Amygdala (tissue), 56 donors: Measurements from ENCODE around the gene C1QB.
"Not testable (repeated sequence)": the region's sequence is repeated elsewhere in the genome, so short reads cannot be mapped to it uniquely, and the experiment has no call there.

ENCODE experiments used
- DNase-seq, 56 donors: peaks; one replicate each; lab custom pipeline; 2025; lab: John Stamatoyannopoulos, UW

Gene C1QB

GRCh38 chr1:22661880-22662279 lies 8.8 kb downstream of the C1QB start:
- DNase-seq = no peak

- peak in 23 of 56 donors; percentile 9 to 54 (median 23) for DNase-seq
Measured at GRCh38 chr1:22662318-22662717, 9.3 kb downstream of the C1QB start.

- no peak for DNase-seq
Measured at GRCh38 chr1:22662986-22663408, 10.0 kb downstream of the C1QB start.

- peak in 11 of 56 donors; percentile 3 to 49 (median 26) for DNase-seq
Measured at GRCh38 chr1:22665752-22666151, 12.7 kb downstream of the C1QB start.

GRCh38 chr1:22666412-22666811 lies 13.4 kb downstream of the C1QB start:
- DNase-seq = no peak

GRCh38 chr1:22668840-22669239 lies 15.8 kb downstream of the C1QB start:
- DNase-seq = not testable (repeated sequence)

GRCh38 chr1:22670352-22670975 lies 17.4 kb downstream of the C1QB start:
- no peak for DNase-seq

GRCh38 chr1:22671999-22672398 lies 19.0 kb downstream of the C1QB start:
- no peak for DNase-seq

- peak in 23 of 56 donors; percentile 3 to 77 (median 23) for DNase-seq
Measured at GRCh38 chr1:22673486-22674409, 20.7 kb downstream of the C1QB start.

GRCh38 chr1:22674410-22674749 lies 21.3 kb downstream of the C1QB start:
- DNase-seq = no peak

GRCh38 chr1:22676151-22676550 lies 23.1 kb downstream of the C1QB start:
- DNase-seq = not testable (repeated sequence)

- peak in 5 of 56 donors; percentile 15 to 44 (median 23) for DNase-seq
Measured at GRCh38 chr1:22676916-22677583, 24.0 kb downstream of the C1QB start.

GRCh38 chr1:22677931-22678896 lies 25.2 kb downstream of the C1QB start:
- DNase-seq = no peak

- DNase-seq = no peak
Measured at GRCh38 chr1:22680726-22681125, 27.7 kb downstream of the C1QB start.

GRCh38 chr1:22681556-22682276 lies 28.7 kb downstream of the C1QB start:
- DNase-seq = no peak

- DNase-seq = no peak
Measured at GRCh38 chr1:22683547-22683946, 30.5 kb downstream of the C1QB start.

GRCh38 chr1:22685591-22686059 lies 32.6 kb downstream of the C1QB start:
- DNase-seq = peak in 1 of 56 donors; percentile 30

- no peak for DNase-seq
Measured at GRCh38 chr1:22687191-22687590, 34.2 kb downstream of the C1QB start.

- no peak for DNase-seq
Measured at GRCh38 chr1:22688466-22688865, 35.4 kb downstream of the C1QB start.
